Right atrium auricular region (tissue), 2 donors: ENCODE measurements around the gene COL4A2. TPM values are rescaled to one million over a fixed set of nuclear protein-coding genes. Genes with fewer than 3 reads are reported as not detected.

Source experiments
- DNase-seq: peaks from one replicate; pipeline ENCODE4 v3.0.0-alpha.2; 2019; ENCODE audit warnings: low spot score
- H3K27ac ChIP-seq, 2 donors: fragments of 200-600 bp; sonication (generic); 1 replicate in 1 of 2; 2 replicates in 1 of 2; pipeline ENCODE4 v1.5.1; 2016 to 2019
- H3K27me3 ChIP-seq, 2 donors: fragments of 200-600 bp; sonication (generic); one replicate each; pipeline versions ENCODE4 v1.5.1 to v1.6.0; 2017 to 2019
- H3K36me3 ChIP-seq: fragments of 200-600 bp; sonication (generic); one replicate; pipeline ENCODE4 v1.5.1; 2016
- H3K4me1 ChIP-seq, 2 donors: fragments of 200-600 bp; sonication (generic); one replicate each; pipeline versions ENCODE4 v1.5.1 to v1.6.0; 2017 to 2019
- H3K4me3 ChIP-seq, 2 donors: fragments of 200-600 bp; sonication (generic); 1 replicate in 1 of 2; 2 replicates in 1 of 2; pipeline ENCODE4 v1.5.1; 2017 to 2019; ENCODE audit warnings: mild to moderate bottlenecking in 1 of 2, moderate library complexity in 1 of 2
- H3K9me3 ChIP-seq, 2 donors: fragments of 200-600 bp; sonication (generic); one replicate each; pipeline ENCODE4 v1.5.1; 2019
- CTCF ChIP-seq, 2 donors: fragments of 200-600 bp; sonication (generic); IDR thresholded peaks; one replicate each; pipeline ENCODE4 v1.5.1; 2019; ENCODE audit warnings: antibody characterized with exemption in 2 of 2
- total RNA-seq, 2 donors: library from RNA; depleted of rRNA; stranded (reverse); fragments of >200 nt; gene quantifications; one replicate each; pipeline ENCODE4 v1.1.0, GENCODE V29; 2016

The COL4A2 gene
- total RNA-seq: 100 to 1,000 TPM; 141 to 153 TPM

GRCh38 chr13:110306960-110307766 lies at the start of gene COL4A2, which contains the start of gene COL4A1:
COL4A2 (plus strand) TSS chr13:110307284; CDS start chr13:110307904, 620 bp downstream.
COL4A1 (minus strand) TSS chr13:110307157; CDS start chr13:110307027, 130 bp downstream.
- DNase-seq: peak; percentile 76
- Histone ChIP-seq H3K4me1 (peaks cover 0 to 64% of the 10 kb centered on the region in 2 donors), H3K36me3 (peaks cover 9% of the 10 kb centered on the region), H3K9me3 (no peaks in the 10 kb centered on the region), H3K27ac (peak within 1 kb of the TSS; percentile 97 to 99), H3K4me3 (peak within 1 kb of the TSS; percentile 90 to 96), H3K27me3 (no peaks in the 10 kb centered on the region)
- no peak for TF ChIP-seq CTCF (IDR thresholded peaks at IDR 0.05)

GRCh38 chr13:110257408-110257807 lies 49.7 kb upstream of the COL4A2 start:
- Histone ChIP-seq H3K9me3 (no peaks in the 10 kb centered on the region), H3K4me1 (peaks cover 0 to 50% of the 10 kb centered on the region in 2 donors)

GRCh38 chr13:110258876-110259631 lies 48.0 kb upstream of the COL4A2 start:
- Histone ChIP-seq H3K27ac (peak overlapping the region; percentile 6 to 40), H3K4me3 (no peak overlapping the region), H3K4me1 (peaks cover 0 to 63% of the 10 kb centered on the region in 2 donors), H3K9me3 (no peaks in the 10 kb centered on the region), H3K36me3 (no peaks in the 10 kb centered on the region), H3K27me3 (no peaks in the 10 kb centered on the region)
- TF ChIP-seq CTCF (IDR thresholded peaks at IDR 0.05): no peak
- no peak for DNase-seq

More at GRCh38 chr13:110257408-110257807, 49.7 kb upstream of the COL4A2 start:
- no peak overlapping the region for H3K4me3 ChIP-seq
- H3K27me3 ChIP-seq: no peaks in the 10 kb centered on the region
- TF ChIP-seq CTCF (IDR thresholded peaks at IDR 0.05): no peak
- peak overlapping the region in 1 of 2 donors; percentile 17 for H3K27ac ChIP-seq
- no peaks in the 10 kb centered on the region for H3K36me3 ChIP-seq
- DNase-seq: no peak

- Histone ChIP-seq H3K27me3 (no peaks in the 10 kb centered on the region), H3K9me3 (no peaks in the 10 kb centered on the region), H3K36me3 (no peaks in the 10 kb centered on the region), H3K4me3 (no peak overlapping the region), H3K27ac (peak overlapping the region; percentile 6 to 25), H3K4me1 (peaks cover 0 to 64% of the 10 kb centered on the region in 2 donors)
- DNase-seq: no peak
- no peak for TF ChIP-seq CTCF (IDR thresholded peaks at IDR 0.05)
These were observed 47.4 kb upstream of the COL4A2 start for GRCh38 chr13:110259651-110260050.

- DNase-seq: peak; percentile 56
- H3K9me3 ChIP-seq: no peaks in the 10 kb centered on the region
- H3K27ac ChIP-seq: peak overlapping the region; percentile 65 to 66
- no peaks in the 10 kb centered on the region for H3K27me3 ChIP-seq
- no peak for TF ChIP-seq CTCF (IDR thresholded peaks at IDR 0.05)
- H3K4me1 ChIP-seq: peaks cover 0 to 77% of the 10 kb centered on the region in 2 donors
- no peaks in the 10 kb centered on the region for H3K36me3 ChIP-seq
- H3K4me3 ChIP-seq: no peak overlapping the region
These were observed 45.7 kb upstream of the COL4A2 start for GRCh38 chr13:110261166-110262081.
